GM19193 (cell line): ENCODE measurements around the gene PCARE.

ENCODE experiments used
- POLR2A ChIP-seq: IDR thresholded peaks from 4 replicates; pipeline ENCODE4 v1.6.1; 2011; ENCODE audit not compliant: insufficient read depth, insufficient read length; ENCODE audit errors: extremely low read depth

Gene PCARE

DNA sequence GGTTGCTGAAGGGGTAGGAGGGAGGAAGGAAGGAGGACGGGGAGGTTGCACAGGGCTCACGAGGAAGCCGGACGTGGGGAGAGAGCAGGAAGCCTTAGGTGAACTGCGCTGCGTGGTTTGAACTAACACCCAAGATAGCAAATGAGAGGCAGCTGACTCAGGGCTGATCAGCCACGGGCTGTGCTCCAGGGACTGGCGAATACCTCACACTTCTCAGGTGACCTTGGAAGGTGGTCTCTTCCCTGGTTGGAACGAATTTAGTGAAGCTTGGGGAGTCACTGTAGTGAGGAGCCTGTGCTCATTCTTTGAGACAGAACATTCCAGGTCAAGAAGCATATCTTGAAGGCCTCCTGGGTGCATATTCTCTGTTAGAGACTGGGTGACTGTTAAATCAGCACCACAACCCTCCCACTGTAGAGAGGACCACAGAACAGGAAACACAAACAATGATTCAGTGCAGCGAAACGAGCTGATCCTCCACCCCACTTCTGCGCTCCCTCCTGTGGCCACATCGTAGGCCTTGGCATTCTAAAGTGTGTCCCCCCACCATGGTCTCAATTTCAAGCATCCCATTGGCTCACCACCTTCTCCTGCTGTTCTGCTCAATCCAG lies 59.4 kb downstream of the PCARE start:
- TF ChIP-seq POLR2A: no peak

DNA sequence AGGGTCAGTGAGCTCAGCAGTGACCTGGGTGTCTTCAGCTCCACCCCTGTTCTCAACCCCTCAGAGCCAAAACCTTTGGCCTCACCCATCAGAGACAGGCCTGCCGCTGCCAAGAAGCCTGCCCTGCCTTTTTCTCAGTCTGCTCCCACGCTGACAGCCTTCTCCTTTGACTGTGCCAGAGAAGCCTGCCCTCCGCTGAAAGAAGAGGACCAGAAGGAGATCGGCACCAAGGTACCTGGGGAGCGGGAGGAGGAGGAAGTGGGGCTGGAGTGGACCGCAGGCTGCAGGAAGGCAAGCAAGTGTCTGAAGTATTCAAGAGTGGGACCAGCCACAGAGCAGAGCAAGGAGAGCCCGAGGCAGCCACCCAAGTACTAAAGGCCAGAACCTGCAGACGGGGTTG lies 60.0 kb downstream of the PCARE start:
- no peak for TF ChIP-seq POLR2A

DNA sequence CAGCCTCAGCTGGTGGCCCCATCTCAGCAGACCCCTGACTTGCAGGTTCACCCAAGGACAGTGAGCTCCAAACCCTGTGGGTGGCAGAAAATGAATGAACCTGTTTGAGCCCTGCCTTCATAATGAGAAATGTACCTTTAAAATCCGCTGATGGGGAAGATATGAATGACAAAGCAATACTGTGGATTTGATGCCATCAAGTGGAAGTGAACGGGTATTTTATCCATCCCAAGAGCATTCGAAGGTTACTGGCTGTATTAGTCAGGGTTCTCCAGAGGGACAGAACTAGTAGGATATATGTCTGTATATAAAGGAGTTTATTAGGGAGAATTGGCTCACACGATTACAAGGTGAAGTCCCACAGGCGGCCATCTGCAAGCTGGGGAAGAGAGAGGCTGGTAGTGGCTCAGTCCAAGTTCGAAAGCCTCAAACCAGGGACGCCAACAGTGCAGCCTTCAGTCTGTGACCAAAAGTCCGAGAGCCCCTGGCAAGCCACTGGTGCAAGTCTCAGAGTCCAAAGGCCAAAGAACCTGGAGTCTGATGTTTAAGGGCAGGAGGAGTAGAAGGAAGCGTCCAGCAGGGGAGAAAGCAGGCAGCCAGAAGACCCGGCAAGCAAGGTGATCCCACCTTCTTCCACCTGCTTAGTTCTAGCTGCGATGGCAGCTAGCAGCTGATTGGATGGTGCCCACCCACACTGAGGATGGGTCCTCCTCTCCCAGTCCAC lies 61.1 kb downstream of the PCARE start:
- TF ChIP-seq POLR2A: no peak

DNA sequence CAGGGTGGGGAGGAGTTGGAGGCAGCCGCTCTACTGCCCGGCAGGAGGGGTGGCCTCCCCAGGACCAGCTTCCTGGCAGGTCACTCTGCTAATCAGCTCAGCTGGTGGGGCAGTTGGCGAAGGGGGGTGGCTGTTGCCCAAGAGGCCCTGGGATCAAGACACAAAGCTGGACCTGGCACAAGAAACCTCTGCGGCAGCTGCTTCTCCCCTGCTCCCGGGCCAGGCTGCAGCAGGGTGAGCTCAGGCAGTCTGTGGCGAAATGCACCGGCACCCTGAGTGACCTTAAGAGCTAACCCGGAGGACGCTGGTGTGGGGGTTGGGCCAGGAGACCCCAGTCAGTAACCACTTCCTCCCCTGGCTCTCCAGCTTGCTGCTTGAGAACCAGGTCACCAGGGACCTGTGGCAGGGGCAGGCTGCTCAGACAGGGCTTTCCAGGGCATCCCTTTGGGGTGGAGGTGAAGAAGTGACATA lies 62.1 kb downstream of the PCARE start:
- TF ChIP-seq POLR2A: no peak
